Epithelial cell of proximal tubule (primary cell): ENCODE measurements around the gene PPP1R3D. TPM values are rescaled to one million over a fixed set of nuclear protein-coding genes. Genes with fewer than 3 reads are reported as not detected.

Experiments
- DNase-seq: peaks from one replicate; pipeline ENCODE4 v3.0.0-alpha.2; 2011; ENCODE audit warnings: low read depth
- H3K4me3 ChIP-seq: 2 replicates; pipeline ENCODE4 v1.5.1; 2011; ENCODE audit warnings: low read depth, mild to moderate bottlenecking, low read length
- total RNA-seq: library from RNA; depleted of rRNA; stranded (reverse); fragments of >200 nt; gene quantifications from 2 replicates; pipeline ENCODE4 v1.2.3, GENCODE V29; 2015
- TF ChIP-seq, protein P1 (sequence below): conservative IDR thresholded peaks from 2 replicates; pipeline ENCODE4 v1.5.1; 2012; ENCODE audit warnings: low read depth, mild to moderate bottlenecking, low read length

PPP1R3D gene
- total RNA-seq, 1 donor from 2014 or later = 3.7 TPM

DNA sequence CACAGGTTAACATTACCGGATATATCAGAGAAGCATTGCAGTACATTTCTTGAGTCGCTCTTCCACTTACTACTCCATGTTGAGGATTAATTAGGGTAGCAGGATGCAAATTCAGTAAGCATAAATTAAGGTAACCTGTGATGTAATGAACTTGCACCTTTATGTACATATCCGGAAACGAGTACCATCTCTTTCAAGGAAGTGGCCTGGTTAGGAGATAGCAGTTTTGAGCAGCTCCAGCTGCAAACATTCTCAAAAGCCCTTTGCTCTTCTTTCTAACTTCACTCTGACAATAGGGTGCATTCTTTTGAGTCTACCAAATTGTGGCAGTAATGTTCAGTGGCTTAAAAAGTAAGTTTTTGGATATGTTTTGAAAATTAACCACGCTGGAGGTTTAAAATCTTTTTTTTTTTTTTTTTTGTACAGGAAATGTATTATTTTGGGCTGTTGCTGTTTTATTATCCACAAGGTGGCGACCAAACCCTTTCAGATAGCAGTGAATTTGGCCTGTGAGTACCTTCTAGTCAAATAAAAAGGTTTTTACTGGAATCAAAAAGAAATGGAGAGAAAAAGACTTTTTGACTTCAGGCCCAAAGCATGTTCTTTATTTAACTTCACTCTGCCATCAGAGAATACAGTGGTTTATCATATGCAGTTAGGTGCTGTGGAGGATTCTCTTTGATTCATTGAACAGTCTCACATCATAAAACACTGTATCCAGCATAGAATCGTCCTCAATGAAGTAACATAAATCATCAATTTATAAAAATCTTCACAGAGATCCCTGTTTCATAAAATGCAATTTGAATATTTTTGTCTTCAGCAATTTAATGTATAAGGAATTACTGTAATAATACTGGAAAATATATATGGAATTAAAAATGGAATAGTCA is 9.0 kb upstream of the PPP1R3D start:
- H3K4me3 ChIP-seq = no peak overlapping the region
- DNase-seq = no peak
- TF ChIP-seq, protein P1, sequence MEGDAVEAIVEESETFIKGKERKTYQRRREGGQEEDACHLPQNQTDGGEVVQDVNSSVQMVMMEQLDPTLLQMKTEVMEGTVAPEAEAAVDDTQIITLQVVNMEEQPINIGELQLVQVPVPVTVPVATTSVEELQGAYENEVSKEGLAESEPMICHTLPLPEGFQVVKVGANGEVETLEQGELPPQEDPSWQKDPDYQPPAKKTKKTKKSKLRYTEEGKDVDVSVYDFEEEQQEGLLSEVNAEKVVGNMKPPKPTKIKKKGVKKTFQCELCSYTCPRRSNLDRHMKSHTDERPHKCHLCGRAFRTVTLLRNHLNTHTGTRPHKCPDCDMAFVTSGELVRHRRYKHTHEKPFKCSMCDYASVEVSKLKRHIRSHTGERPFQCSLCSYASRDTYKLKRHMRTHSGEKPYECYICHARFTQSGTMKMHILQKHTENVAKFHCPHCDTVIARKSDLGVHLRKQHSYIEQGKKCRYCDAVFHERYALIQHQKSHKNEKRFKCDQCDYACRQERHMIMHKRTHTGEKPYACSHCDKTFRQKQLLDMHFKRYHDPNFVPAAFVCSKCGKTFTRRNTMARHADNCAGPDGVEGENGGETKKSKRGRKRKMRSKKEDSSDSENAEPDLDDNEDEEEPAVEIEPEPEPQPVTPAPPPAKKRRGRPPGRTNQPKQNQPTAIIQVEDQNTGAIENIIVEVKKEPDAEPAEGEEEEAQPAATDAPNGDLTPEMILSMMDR = peak; percentile 65

GRCh38 chr20:59948212-59948611 is 8.1 kb upstream of the PPP1R3D start:
- no peak overlapping the region for H3K4me3 ChIP-seq
- no peak for DNase-seq
- TF ChIP-seq, protein P1 = no peak

GRCh38 chr20:59947376-59947775 is 7.3 kb upstream of the PPP1R3D start:
- H3K4me3 ChIP-seq = no peak overlapping the region
- TF ChIP-seq, protein P1 = no peak
- DNase-seq = no peak

DNA sequence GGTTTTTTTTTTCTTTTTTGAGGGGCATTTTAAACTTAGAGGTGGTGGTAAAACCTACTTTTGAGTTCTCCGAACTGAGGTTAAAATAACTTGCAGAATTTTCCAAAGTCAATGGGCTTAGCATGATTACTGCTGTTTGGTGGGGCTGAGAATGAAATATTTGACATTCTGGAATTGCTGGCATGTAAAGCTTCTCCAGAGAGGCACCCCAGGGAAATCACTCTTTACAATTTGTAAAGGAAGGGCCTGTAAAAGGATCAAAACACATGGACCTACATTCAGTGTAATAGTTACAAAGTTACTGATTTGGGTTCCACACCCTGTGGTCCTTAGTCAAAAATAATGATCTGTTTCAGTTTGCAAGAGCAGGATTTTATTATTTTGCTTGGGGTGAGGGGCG is 5.6 kb upstream of the PPP1R3D start:
- TF ChIP-seq, protein P1 = no peak
- no peak for DNase-seq
- no peak overlapping the region for H3K4me3 ChIP-seq

DNA sequence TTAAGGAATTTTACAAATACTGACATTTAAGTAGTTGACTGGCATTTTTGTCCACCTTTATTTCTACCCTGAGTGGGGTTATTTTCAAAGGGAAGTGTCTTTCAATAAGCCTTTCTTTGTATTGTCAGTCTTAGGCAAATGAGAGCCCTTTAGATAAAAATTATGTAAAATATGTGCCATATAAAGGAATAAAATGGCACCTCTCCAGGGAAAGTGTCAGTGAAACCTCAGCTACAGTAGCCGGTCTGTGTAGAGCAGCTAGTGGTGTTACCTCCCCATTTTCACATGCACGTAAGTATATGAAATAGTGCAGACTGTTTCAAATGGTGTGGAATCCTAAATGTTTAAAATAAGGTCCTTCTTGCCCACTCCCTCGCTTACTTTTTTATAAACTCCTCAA is 5.1 kb upstream of the PPP1R3D start:
- H3K4me3 ChIP-seq = no peak overlapping the region
- TF ChIP-seq, protein P1 = no peak
- no peak for DNase-seq

- H3K4me3 ChIP-seq = no peak overlapping the region
- TF ChIP-seq, protein P1 = no peak
- DNase-seq = no peak
Observed at GRCh38 chr20:59944726-59945125, 4.6 kb upstream of the PPP1R3D start.

- DNase-seq = no peak
- TF ChIP-seq, protein P1 = no peak
- no peak overlapping the region for H3K4me3 ChIP-seq
Observed at GRCh38 chr20:59942245-59942644, 2.1 kb upstream of the PPP1R3D start.
